Neural progenitor cell (in vitro differentiated cells): ENCODE data around the gene MAB21L1. TPM values are rescaled to one million over a fixed set of nuclear protein-coding genes. Genes with fewer than 3 reads are reported as not detected.

Experiments
- DNase-seq: peaks from one replicate; pipeline ENCODE4 v3.0.0-alpha.2; 2016; ENCODE audit warnings: low spot score
- H2AFZ ChIP-seq: fragments of 200-600 bp; sonication (generic); replicated peaks from 2 replicates; pipeline ENCODE4 v1.6.1; 2016; ENCODE audit warnings: antibody characterized with exemption
- H3F3A ChIP-seq: fragments of 200-600 bp; sonication (generic); 2 replicates; pipeline ENCODE4 v1.6.1; 2016; ENCODE audit warnings: antibody characterized with exemption, low read depth
- H3K27ac ChIP-seq: fragments of 200-600 bp; sonication (generic); 2 replicates; pipeline ENCODE4 v1.5.1; 2016; ENCODE audit warnings: mild to moderate bottlenecking
- H3K27me3 ChIP-seq: fragments of 200-600 bp; sonication (generic); 2 replicates; pipeline ENCODE4 v1.6.1; 2016; ENCODE audit warnings: mild to moderate bottlenecking, moderate library complexity
- H3K36me3 ChIP-seq: fragments of 200-600 bp; sonication (generic); 2 replicates; pipeline ENCODE4 v1.5.1; 2016
- H3K4me1 ChIP-seq: fragments of 200-600 bp; sonication (generic); 2 replicates; pipeline ENCODE4 v1.6.1; 2016; ENCODE audit warnings: mixed run types
- H3K4me2 ChIP-seq: fragments of 200-600 bp; sonication (generic); 2 replicates; pipeline ENCODE4 v1.6.1; 2016
- H3K4me3 ChIP-seq: fragments of 200-600 bp; sonication (generic); 2 replicates; pipeline ENCODE4 v1.5.1; 2016
- H3K79me2 ChIP-seq: fragments of 200-600 bp; sonication (generic); 2 replicates; pipeline ENCODE4 v1.6.1; 2016; ENCODE audit warnings: low read depth
- H3K9ac ChIP-seq: fragments of 200-600 bp; sonication (generic); 2 replicates; pipeline ENCODE4 v1.6.1; 2016
- H3K9me3 ChIP-seq: fragments of 200-600 bp; sonication (generic); 2 replicates; pipeline ENCODE4 v1.5.1; 2016; ENCODE audit warnings: low read depth
- H4K20me1 ChIP-seq: fragments of 200-600 bp; sonication (generic); 2 replicates; pipeline ENCODE4 v1.6.1; 2016; ENCODE audit warnings: low read depth
- H3K27ac Mint-ChIP-seq: 3 replicates; pipeline ENCODE4 v1.8.0; 2021; ENCODE audit warnings: mixed read lengths
- H3K27me3 Mint-ChIP-seq: 2 replicates; pipeline ENCODE4 v1.8.0; 2022; ENCODE audit warnings: low read depth, mild to moderate bottlenecking, inconsistent platforms, moderate library complexity, mixed read lengths; ENCODE audit not compliant: insufficient read depth
- H3K36me3 Mint-ChIP-seq: 3 replicates; pipeline ENCODE4 v1.8.0; 2021; ENCODE audit warnings: mixed read lengths
- H3K4me1 Mint-ChIP-seq: 3 replicates; pipeline ENCODE4 v1.8.0; 2021; ENCODE audit warnings: mixed read lengths
- H3K4me3 Mint-ChIP-seq: 3 replicates; pipeline ENCODE4 v1.8.0; 2021; ENCODE audit warnings: mild to moderate bottlenecking, moderate library complexity, mixed read lengths
- H3K9me3 Mint-ChIP-seq: 3 replicates; pipeline ENCODE4 v1.8.0; 2020; ENCODE audit warnings: mixed read lengths
- EZH2 ChIP-seq: fragments of 200-600 bp; sonication (generic); IDR thresholded peaks from 2 replicates; pipeline ENCODE4 v1.6.1; 2017; ENCODE audit warnings: antibody characterized with exemption, mild to moderate bottlenecking, moderate library complexity
- EZH2phosphoT487 ChIP-seq: fragments of 200-600 bp; sonication (generic); IDR thresholded peaks from 2 replicates; pipeline ENCODE4 v1.6.1; 2017; ENCODE audit warnings: antibody characterized with exemption
- total RNA-seq: library from RNA; depleted of rRNA; stranded (reverse); fragments of >200 nt; gene quantifications from 2 replicates; pipeline ENCODE4 v1.2.3, GENCODE V29; 2015; ENCODE audit warnings: low replicate concordance
- TF ChIP-seq, protein P1 (sequence below): fragments of 200-600 bp; sonication (generic); IDR thresholded peaks from 2 replicates; pipeline ENCODE4 v1.5.1; 2017; ENCODE audit warnings: antibody characterized with exemption, mild to moderate bottlenecking

The MAB21L1 gene
- total RNA-seq, 1 donor from 2014 or later: not detected

DNA sequence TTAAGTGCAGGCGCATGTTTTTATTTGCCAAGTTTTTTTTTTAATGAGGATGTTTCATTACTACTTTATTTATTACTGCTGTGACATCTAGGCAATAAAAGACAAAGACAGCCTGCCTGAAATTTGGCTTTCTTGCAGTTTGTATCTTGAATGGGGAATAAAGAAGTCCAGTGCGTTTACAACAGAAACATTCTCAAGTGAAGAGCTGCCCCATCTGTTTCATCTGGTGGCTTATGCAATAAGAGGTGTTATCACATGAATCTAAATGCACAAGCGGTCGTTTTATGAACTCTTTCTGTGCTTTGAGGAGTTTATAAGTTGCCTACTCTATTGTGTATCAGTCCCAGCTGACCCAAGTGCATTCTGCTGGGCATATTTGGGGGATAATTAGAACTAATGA, 12.6 kb upstream of the MAB21L1 start:
- H3K9ac ChIP-seq: no peak overlapping the region
- no peaks in the 10 kb centered on the region for H3K27me3 ChIP-seq
- no peak for DNase-seq
- Mint-ChIP-seq H3K27ac (no peak overlapping the region), H3K4me3 (no peak overlapping the region), H3K4me1 (no peaks in the 10 kb centered on the region), H3K9me3 (no peaks in the 10 kb centered on the region), H3K36me3 (no peaks in the 10 kb centered on the region), H3K27me3 (no peaks in the 10 kb centered on the region)
- no peaks in the 10 kb centered on the region for H3K79me2 ChIP-seq
- H3K27ac ChIP-seq: no peak overlapping the region
- no peaks in the 10 kb centered on the region for H3K36me3 ChIP-seq
- no peak overlapping the region for H2AFZ ChIP-seq
- TF ChIP-seq, protein P1, sequence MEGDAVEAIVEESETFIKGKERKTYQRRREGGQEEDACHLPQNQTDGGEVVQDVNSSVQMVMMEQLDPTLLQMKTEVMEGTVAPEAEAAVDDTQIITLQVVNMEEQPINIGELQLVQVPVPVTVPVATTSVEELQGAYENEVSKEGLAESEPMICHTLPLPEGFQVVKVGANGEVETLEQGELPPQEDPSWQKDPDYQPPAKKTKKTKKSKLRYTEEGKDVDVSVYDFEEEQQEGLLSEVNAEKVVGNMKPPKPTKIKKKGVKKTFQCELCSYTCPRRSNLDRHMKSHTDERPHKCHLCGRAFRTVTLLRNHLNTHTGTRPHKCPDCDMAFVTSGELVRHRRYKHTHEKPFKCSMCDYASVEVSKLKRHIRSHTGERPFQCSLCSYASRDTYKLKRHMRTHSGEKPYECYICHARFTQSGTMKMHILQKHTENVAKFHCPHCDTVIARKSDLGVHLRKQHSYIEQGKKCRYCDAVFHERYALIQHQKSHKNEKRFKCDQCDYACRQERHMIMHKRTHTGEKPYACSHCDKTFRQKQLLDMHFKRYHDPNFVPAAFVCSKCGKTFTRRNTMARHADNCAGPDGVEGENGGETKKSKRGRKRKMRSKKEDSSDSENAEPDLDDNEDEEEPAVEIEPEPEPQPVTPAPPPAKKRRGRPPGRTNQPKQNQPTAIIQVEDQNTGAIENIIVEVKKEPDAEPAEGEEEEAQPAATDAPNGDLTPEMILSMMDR: no peak
- TF ChIP-seq EZH2phosphoT487 (no peak), EZH2 (no peak)
- no peak overlapping the region for H3K4me2 ChIP-seq
- H3K9me3 ChIP-seq: no peaks in the 10 kb centered on the region
- H3K4me3 ChIP-seq: no peak overlapping the region
- H4K20me1 ChIP-seq: peaks cover 3% of the 10 kb centered on the region
- H3K4me1 ChIP-seq: no peaks in the 10 kb centered on the region
- H3F3A ChIP-seq: no peaks in the 10 kb centered on the region

DNA sequence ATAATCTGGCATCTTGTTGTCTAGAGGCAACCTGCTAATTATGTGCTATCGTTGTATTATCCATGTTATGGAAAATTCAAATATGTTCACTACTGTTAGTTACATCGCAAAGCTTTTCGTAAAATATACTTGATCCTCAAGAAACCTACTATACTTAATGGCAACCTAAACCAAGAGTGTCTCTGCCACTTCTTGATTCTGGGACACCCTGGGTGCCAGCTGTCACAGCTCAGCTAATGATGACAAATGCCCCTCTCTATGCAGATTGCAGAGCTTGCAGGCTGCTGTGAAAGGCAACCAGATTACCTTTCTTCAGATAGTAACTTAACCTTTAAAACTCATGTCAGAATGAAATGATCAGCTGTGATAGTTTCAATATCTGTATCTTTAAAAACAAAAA, 8.9 kb upstream of the MAB21L1 start:
- no peaks in the 10 kb centered on the region for H3K36me3 ChIP-seq
- H3K4me1 ChIP-seq: no peaks in the 10 kb centered on the region
- no peak overlapping the region for H3K27ac Mint-ChIP-seq
- no peak for DNase-seq
- H4K20me1 ChIP-seq: peaks cover 9% of the 10 kb centered on the region
- H3F3A ChIP-seq: peaks cover 11% of the 10 kb centered on the region
- no peaks in the 10 kb centered on the region for H3K9me3 ChIP-seq
- H3K27ac ChIP-seq: no peak overlapping the region
- H3K4me1 Mint-ChIP-seq: no peaks in the 10 kb centered on the region
- H3K4me2 ChIP-seq: no peak overlapping the region
- TF ChIP-seq EZH2phosphoT487 (no peak), EZH2 (no peak)
- TF ChIP-seq, protein P1: no peak
- no peak overlapping the region for H3K4me3 ChIP-seq
- no peak overlapping the region for H3K9ac ChIP-seq
- no peak overlapping the region for H3K4me3 Mint-ChIP-seq
- H3K36me3 Mint-ChIP-seq: no peaks in the 10 kb centered on the region
- H3K27me3 ChIP-seq: peaks cover 2% of the 10 kb centered on the region
- H3K27me3 Mint-ChIP-seq: peaks cover 4% of the 10 kb centered on the region
- H3K79me2 ChIP-seq: no peaks in the 10 kb centered on the region
- no peak overlapping the region for H2AFZ ChIP-seq
- H3K9me3 Mint-ChIP-seq: no peaks in the 10 kb centered on the region

DNA sequence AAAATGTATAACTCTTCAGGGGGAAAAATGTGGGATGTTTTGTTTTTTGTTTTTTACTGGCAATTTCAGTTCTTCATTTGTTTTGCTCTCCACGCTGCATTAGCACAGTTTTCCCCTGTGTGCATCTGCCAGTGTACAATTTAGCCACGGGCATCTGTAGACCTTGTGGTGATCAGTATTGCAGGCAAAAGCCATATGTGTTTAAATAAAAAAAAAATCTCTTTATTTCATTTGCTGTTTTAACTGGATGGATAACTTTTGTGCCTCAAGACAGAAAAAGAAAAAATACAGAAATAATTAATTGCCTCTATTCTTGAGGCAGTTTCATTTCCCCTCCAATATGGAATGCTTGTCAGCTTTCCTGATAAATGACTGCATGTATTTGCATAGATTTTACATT, 7.9 kb upstream of the MAB21L1 start:
- H3K4me1 ChIP-seq: peaks cover 3% of the 10 kb centered on the region
- H3K9me3 ChIP-seq: no peaks in the 10 kb centered on the region
- Mint-ChIP-seq H3K9me3 (no peaks in the 10 kb centered on the region), H3K27me3 (peaks cover 7% of the 10 kb centered on the region), H3K27ac (no peak overlapping the region), H3K4me1 (peaks cover under 1% of the 10 kb centered on the region), H3K4me3 (no peak overlapping the region), H3K36me3 (no peaks in the 10 kb centered on the region)
- H2AFZ ChIP-seq: no peak overlapping the region
- peaks cover 12% of the 10 kb centered on the region for H3K27me3 ChIP-seq
- no peaks in the 10 kb centered on the region for H3K79me2 ChIP-seq
- peaks cover 16% of the 10 kb centered on the region for H4K20me1 ChIP-seq
- H3K36me3 ChIP-seq: no peaks in the 10 kb centered on the region
- H3K4me3 ChIP-seq: no peak overlapping the region
- no peak overlapping the region for H3K9ac ChIP-seq
- H3K27ac ChIP-seq: no peak overlapping the region
- H3K4me2 ChIP-seq: no peak overlapping the region
- DNase-seq: no peak
- H3F3A ChIP-seq: peaks cover 20% of the 10 kb centered on the region
- TF ChIP-seq, protein P1: no peak
- TF ChIP-seq EZH2phosphoT487: no peak
- TF ChIP-seq EZH2: no peak

DNA sequence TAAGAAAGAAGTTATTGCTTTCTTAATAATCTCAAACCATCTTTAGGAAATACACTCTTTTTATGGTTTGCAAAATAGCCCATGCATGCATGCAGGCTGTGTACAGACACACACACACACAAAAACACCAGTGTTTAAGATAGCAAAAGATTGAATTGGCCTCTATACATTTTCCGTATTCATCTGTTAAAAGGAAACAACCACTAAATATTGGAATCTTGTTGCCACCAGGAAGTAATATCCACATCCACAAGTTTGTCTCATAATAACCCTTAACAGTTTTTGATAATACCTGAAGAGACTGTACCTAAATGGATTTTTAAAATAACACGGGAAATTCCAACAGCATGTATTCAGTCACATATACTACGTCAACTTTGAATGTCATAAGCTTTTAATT, 7.3 kb upstream of the MAB21L1 start:
- no peak overlapping the region for H3K4me3 Mint-ChIP-seq
- TF ChIP-seq, protein P1: no peak
- TF ChIP-seq EZH2 (no peak), EZH2phosphoT487 (no peak)

More for the DNA sequence above, 7.3 kb upstream of the MAB21L1 start:
- no peak overlapping the region for H2AFZ ChIP-seq
- no peaks in the 10 kb centered on the region for H3K36me3 Mint-ChIP-seq
- peaks cover 9% of the 10 kb centered on the region for H3K4me1 ChIP-seq
- H3K4me1 Mint-ChIP-seq: peaks cover 6% of the 10 kb centered on the region
- H3F3A ChIP-seq: peaks cover 26% of the 10 kb centered on the region
- H3K79me2 ChIP-seq: no peaks in the 10 kb centered on the region
- no peak overlapping the region for H3K4me2 ChIP-seq
- H3K9ac ChIP-seq: no peak overlapping the region
- H3K9me3 Mint-ChIP-seq: no peaks in the 10 kb centered on the region
- H3K27ac ChIP-seq: no peak overlapping the region
- no peak for DNase-seq
- peaks cover 12% of the 10 kb centered on the region for H3K27me3 Mint-ChIP-seq
- peaks cover 22% of the 10 kb centered on the region for H4K20me1 ChIP-seq
- H3K4me3 ChIP-seq: no peak overlapping the region
- no peaks in the 10 kb centered on the region for H3K9me3 ChIP-seq
- H3K36me3 ChIP-seq: no peaks in the 10 kb centered on the region
- no peak overlapping the region for H3K27ac Mint-ChIP-seq
- peaks cover 18% of the 10 kb centered on the region for H3K27me3 ChIP-seq
